Activated naive CD4-positive, alpha-beta T cell (primary cell): Measurements from ENCODE around the gene ATP6V1E1.

Experiments
- DNase-seq, 4 experiments: peaks; one replicate each; lab custom pipeline; 2025; lab: John Stamatoyannopoulos, UW

The ATP6V1E1 gene

GRCh38 chr22:17633998-17634323 is 5.4 kb upstream of the ATP6V1E1 start:
- no peak for DNase-seq

DNA sequence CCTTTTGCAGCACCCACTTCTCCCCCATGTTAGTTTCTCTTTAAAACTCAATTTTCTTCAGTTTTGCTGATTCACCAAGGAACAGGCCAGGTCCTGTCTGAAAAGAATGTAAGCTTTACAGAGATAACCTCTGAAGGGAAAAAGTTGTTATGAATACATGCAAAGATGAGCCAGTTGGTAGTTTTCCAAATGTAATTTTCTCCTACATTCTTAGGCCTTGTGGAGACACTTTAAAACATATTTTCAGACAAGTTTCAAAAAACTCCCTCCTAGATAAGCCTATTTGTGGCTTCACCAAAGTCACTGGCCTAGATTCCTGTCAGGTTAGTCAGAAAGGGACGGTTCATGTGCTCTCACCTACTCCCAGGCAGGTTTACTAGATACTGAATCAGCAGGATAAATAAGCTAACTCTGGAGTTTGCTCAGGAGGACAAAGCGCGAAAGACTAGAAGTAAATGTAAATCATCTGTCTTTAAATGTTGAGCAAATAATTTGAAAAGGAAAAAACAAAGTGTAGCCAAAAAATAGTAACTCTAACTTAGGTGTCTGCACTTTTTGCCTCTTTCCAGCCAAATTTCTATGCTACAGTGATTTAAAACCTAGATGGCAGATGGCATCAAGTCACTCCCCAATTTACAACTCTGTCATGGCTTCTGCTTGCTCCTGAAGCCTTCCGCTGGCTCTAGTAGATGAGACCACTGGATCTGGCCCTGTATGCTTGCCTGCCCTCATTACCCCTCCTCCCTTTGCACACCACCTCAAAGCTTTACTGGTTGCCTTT is 4.9 kb upstream of the ATP6V1E1 start:
- DNase-seq: no peak

DNA sequence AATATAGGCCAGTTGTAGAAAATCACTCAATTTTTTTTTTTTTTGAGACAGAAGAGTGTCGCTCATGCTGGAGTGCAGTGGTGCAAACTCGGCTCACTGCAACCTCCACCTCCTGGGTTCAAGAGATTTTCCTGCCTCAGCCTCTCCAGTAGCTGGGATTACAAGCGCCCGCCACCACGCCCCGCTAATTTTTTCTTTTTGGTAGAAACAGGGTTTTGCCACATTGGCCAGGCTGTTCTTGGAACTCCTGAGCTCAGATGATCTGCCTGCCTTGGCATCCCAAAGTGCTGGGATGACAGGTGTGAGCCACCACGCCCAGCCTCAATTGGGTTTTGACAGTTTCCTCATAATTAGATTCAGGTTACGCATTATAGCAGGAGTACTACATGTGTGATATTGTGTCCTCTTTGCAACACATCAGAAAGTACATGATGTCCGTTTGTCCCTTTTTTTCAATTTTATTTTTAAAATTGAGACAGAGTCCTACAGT is 2.6 kb upstream of the ATP6V1E1 start:
- no peak for DNase-seq

- DNase-seq: no peak
Measured at GRCh38 chr22:17629641-17630040, 1.1 kb upstream of the ATP6V1E1 start.

DNA sequence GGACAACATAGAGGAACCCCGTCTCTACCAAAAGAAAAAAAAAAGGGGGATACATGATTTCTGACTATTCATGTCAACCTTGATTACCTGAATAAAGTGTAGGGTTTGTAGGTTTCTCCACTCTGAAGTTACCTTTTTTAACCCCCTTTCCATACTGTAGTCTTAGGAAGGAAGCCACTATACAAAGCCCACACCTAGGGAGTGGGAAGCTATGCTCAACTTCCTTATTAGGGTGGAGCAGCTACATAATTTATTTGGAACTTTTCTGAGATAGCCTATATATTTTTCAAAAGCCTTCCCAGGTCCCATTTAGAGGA is 582 bp upstream of the ATP6V1E1 start:
- DNase-seq: no peak

GRCh38 chr22:17627961-17628405 is 566 bp downstream of the ATP6V1E1 start:
- DNase-seq: no peak

DNA sequence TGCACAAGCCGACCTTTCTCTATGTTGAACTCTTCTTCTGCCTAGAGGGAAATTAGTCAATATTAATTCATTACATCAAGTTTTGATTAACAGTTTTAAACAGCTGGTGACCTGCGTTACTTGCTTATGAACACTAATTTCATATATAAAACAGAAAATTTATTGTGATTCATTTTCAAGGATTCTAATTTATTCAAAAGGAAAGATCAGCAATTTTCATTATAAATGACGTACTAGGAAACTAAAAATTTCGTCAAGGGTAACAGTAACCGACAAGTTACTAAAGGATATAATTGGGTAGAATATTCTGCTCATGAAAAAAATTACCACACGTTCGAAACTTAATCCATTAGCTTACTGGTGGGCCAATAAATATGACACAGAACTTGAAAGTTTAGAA is 15.3 kb downstream of the ATP6V1E1 start:
- DNase-seq: no peak

- DNase-seq: no peak
Measured at GRCh38 chr22:17612057-17612456, 16.5 kb downstream of the ATP6V1E1 start.

GRCh38 chr22:17607891-17608521 is 20.5 kb downstream of the ATP6V1E1 start:
- no peak for DNase-seq

GRCh38 chr22:17606496-17606895 is 22.1 kb downstream of the ATP6V1E1 start:
- no peak for DNase-seq

DNA sequence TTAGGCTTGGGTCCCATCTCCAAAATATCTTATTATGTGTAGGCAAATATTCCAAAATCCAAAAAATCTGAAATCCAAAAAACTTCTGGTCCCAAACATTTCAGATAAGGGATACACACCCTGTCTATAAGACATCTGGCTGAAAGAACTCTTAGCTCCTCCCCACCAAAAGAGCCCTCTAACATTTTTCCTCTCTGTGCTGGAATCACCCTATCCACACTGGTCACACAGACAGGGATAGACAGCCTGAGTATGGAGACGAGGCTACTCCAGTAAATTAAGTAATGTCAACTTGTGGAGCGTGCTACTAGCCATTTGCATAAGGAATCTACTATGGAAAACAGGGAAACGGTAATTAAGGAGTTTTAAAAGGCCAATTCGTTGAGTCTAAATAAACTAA is 24.9 kb downstream of the ATP6V1E1 start:
- no peak for DNase-seq

DNA sequence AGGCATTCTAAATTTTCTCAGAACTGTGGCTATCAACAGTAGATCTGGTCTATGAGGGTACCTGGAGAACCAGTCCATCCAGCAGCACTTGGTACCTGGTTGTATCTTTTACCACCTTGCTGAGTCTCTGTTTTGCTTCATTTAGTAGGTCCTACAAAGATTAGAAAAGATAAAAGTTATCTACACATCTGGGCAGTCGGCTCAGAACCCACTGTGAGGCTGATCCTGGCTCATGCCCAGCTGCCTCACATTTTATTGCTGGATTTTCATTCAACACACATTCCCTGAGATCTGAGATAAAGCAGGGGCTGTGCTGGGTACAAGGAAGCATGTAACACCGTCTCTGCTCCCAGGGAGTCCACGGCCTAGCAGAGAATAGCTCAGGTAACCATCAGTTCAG is 27.5 kb downstream of the ATP6V1E1 start:
- no peak for DNase-seq

DNA sequence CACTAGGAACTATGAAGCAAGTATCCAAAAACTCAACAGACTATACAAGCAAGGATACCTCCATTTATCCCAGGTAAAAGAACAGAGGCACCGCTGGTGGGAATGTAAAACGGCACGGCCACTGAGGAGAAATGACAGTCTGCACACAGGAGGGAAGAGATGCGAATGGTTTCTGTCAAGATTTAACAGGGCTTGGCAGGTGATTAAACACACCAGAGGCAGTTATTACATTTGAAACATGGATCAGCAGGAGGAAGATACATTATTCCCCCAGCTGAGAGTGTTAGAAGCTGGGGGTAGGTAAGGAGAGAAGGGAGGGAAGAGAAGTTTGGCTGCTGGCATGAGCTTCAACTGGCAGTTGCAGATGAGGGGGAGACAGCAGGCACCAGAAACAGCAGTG is 30.2 kb downstream of the ATP6V1E1 start:
- DNase-seq: no peak

DNA sequence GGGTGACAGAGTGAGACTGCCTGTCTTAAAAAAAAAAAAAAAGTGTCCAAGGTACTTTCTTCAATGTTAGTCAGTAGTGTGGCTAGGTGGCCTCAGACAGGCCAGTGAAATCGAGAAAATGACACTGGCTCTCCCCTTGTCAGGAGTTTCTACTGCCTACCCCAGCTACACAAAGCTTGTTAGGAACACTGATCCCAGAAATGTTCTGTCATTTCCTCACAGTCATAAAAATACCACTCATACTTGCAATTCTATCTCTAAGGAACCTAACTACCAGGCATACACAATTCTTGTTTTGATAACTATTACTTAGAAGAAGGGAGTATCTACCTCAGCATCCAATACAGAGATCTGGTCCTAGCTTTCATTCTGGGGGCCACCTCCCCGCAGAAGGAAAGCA is 31.3 kb downstream of the ATP6V1E1 start:
- DNase-seq: no peak

DNA sequence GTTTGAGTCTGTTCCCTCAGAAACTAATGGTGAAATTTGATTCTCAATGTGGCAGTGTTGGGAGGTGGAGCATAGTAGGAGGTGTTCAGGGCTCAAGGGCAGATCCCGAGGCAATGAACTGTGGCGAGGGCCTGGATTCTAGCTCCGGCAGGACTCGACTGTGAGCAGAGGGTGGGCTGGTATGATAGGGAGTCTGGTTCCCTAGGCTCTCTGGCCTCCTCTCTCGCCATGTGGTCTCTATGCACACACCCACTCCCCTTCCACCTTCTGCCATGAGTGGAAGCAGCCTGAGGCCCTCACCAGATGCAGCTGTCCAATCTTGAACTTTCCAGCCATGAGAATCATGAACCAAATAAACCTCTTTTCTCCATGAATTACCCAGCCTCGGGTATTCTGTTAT is 32.3 kb downstream of the ATP6V1E1 start:
- DNase-seq: no peak

- no peak for DNase-seq
Measured at GRCh38 chr22:17592201-17592600, 36.3 kb downstream of the ATP6V1E1 start.

- DNase-seq: no peak
Measured at GRCh38 chr22:17590586-17590985, 38.0 kb downstream of the ATP6V1E1 start.

DNA sequence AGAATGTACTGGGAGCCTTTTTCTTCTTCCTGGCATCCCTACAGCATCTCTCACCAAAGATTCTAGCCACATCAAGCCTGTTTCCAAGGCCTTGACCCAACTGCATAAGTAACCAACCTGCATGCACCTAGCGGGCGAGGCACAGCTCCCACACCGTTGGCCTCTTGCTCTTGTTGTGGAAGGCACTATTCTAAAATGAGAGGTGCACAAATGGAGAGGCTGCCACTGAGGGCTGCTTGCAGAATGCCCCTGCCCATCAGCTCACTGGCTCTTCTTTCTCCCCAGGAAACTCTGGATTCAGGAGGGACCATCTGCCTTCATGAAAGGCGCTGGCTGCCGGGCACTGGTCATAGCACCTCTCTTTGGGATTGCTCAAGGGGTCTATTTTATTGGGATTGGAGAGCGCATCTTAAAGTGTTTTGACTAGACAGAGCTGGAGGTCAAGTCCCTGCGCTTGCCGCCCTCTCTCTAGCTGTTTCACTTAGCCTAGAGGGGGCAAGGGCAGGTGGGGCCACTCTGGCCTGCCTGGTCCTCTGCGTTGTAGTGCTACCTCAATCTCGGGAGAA is 38.7 kb downstream of the ATP6V1E1 start:
- DNase-seq: no peak

GRCh38 chr22:17588606-17589005 is 39.9 kb downstream of the ATP6V1E1 start:
- no peak for DNase-seq

- DNase-seq: no peak
Measured at GRCh38 chr22:17587629-17588028, 40.9 kb downstream of the ATP6V1E1 start.

GRCh38 chr22:17586831-17587440 is 41.6 kb downstream of the ATP6V1E1 start:
- DNase-seq: no peak

DNA sequence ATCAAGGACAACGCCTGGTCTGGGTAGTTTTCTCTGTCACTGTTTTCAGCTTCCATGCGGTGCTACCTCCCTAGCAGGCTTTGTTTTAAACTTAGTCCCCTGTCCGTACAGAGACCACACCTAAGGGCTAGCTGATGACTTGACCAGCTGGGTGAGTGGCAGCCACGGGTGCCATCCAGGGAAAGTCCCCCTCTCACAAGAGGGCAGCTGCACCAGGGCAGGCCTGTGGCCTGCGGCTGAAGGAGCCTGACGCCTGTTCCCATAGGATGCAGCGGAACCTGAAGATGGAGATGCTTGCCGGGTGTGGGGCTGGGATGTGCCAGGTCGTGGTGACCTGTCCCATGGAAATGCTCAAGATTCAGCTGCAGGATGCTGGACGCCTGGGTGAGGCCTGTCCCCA is 45.4 kb downstream of the ATP6V1E1 start:
- DNase-seq: no peak

DNA sequence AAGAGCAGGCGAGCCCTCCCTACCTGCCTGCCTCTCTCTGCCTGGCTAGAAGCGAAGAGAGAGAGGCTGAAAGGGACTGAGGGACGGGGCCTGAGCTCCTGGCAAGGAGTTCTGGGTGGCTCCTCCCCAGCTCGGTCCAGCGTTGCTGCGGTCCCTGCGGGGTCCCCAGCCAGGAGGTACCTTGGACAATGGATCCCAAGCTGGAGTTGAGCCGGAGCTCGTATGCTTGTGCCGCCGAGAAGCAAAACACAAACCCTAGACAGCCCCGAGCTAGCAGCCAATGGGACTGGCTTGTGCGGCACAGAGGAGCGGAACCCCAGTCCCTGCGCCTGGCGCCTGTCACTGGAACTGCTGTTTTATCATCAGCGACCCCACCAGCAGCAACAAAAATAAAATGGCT is 46.9 kb downstream of the ATP6V1E1 start:
- DNase-seq: no peak
